ENCODE results near the gene NPAS3. TPM values are rescaled to one million over a fixed set of nuclear protein-coding genes. Genes with fewer than 3 reads are reported as not detected.

Gene NPAS3
- total RNA-seq, 1 experiment from 2014 or later, result not detected

GRCh38 chr14:33611405-33612196 lies 672.9 kb downstream of the NPAS3 start:
- Histone ChIP-seq H3K9me3 (ENCODE audit: control insufficient read depth in 1 of 2, insufficient read depth in 1 of 2, low read depth in 1 of 2, low read length in 2 of 2) (no peaks in the 10 kb centered on the region), H3K4me1 (ENCODE audit: control insufficient read depth in 1 of 2, insufficient read depth in 2 of 2, low read length in 2 of 2) (no peaks in the 10 kb centered on the region), H3K4me3 (replicated peaks in 1 of 2; ENCODE audit: low read depth in 1 of 2, low read length in 2 of 2) (no peak overlapping the region), H4K20me1 (ENCODE audit: insufficient read depth) (no peaks in the 10 kb centered on the region), H3K9me2 (ENCODE audit: insufficient read depth) (no peaks in the 10 kb centered on the region), H2AFZ (ENCODE audit: low read depth, low read length, poor library complexity, severe bottlenecking) (no peak overlapping the region), H3K27me3 (ENCODE audit: insufficient read depth, low read length) (peaks cover 7% of the 10 kb centered on the region; the same call in 1 of the 2 replicates), H3K36me3 (ENCODE audit: control insufficient read depth in 1 of 2, insufficient read depth in 2 of 2, low read length in 2 of 2) (no peaks in the 10 kb centered on the region), H3K9ac (ENCODE audit: low read length) (no peak overlapping the region), H3K79me2 (ENCODE audit: insufficient read depth, low read length) (no peaks in the 10 kb centered on the region), H3K4me2 (ENCODE audit: low read length) (no peak overlapping the region), H3K27ac (ENCODE audit: low read depth, low read length) (no peak overlapping the region)
- BruUV-seq (replicated peaks), result no TSS peak
- no peak for ATAC-seq
- ChIA-PET POLR2A (no interaction called here), RAD21 (ENCODE audit: low non-redundant PET in 1 of 2, low total read pairs in 2 of 2, uncharacterized antibody in 2 of 2, unreplicated experiment in 2 of 2) (no interaction called here), CTCF (no interaction called here)
- TF ChIP-seq ELF1 (IDR thresholded peaks at IDR 0.05; ENCODE audit: borderline replicate concordance, low read depth), result no peak
- TF ChIP-seq CEBPB (IDR thresholded peaks at IDR 0.05; ENCODE audit: low read depth), result no peak
- no peak for TF ChIP-seq CBX3 (IDR thresholded peaks at IDR 0.05; ENCODE audit: low read depth)
- TF ChIP-seq MAX (IDR thresholded peaks at IDR 0.05), result no peak
- TF ChIP-seq YY1 (IDR thresholded peaks at IDR 0.05; ENCODE audit: extremely low read depth, insufficient replicate concordance, low read depth, low read length), result no peak
- TF ChIP-seq JUND (IDR thresholded peaks at IDR 0.05), result no peak
- TF ChIP-seq POLR2AphosphoS5 (IDR thresholded peaks at IDR 0.05; ENCODE audit: low read depth, low read length), result no peak
- no peak for TF ChIP-seq CTCF (IDR thresholded peaks at IDR 0.05 in 2 of 3, conservative IDR thresholded peaks at IDR 0.05 in 1 of 3; ENCODE audit: borderline replicate concordance in 1 of 3, insufficient read depth in 1 of 3, low read depth in 2 of 3, low read length in 2 of 3)
- TF ChIP-seq EZH2 (IDR thresholded peaks at IDR 0.05), result no peak
- TF ChIP-seq SP1 (IDR thresholded peaks at IDR 0.05; ENCODE audit: low read depth), result no peak
- TF ChIP-seq SIN3A (IDR thresholded peaks at IDR 0.05; ENCODE audit: low read depth), result no peak
- TF ChIP-seq REST (IDR thresholded peaks at IDR 0.05; ENCODE audit: low read depth), result no peak
- TF ChIP-seq FOSL1 (IDR thresholded peaks at IDR 0.05; ENCODE audit: low read depth), result no peak
- TF ChIP-seq ZNF274 (IDR thresholded peaks at IDR 0.05; ENCODE audit: low read depth, low read length), result no peak
- no peak for TF ChIP-seq ZFX (IDR thresholded peaks at IDR 0.05)
- no peak for TF ChIP-seq SRF (IDR thresholded peaks at IDR 0.05; ENCODE audit: low read depth)
- TF ChIP-seq TCF7L2 (IDR thresholded peaks at IDR 0.05; ENCODE audit: borderline replicate concordance, extremely low read depth, insufficient read depth, insufficient read length), result no peak
- TF ChIP-seq EGR1 (IDR thresholded peaks at IDR 0.05; ENCODE audit: low read depth), result no peak
- no peak for TF ChIP-seq ZBTB33 (IDR thresholded peaks at IDR 0.05; ENCODE audit: extremely low read depth, insufficient replicate concordance, low read length)
- intact Hi-C loops (cut with micrococcal nuclease), result no loop called here
- no peak for DNase-seq (ENCODE audit: low read depth, low spot score)
